AG09309 (cell line): ENCODE measurements around the gene MYBBP1A.

Source experiments
- DNase-seq: peaks from one replicate; pipeline ENCODE4 v3.0.0-alpha.2; 2010; ENCODE audit warnings: low read depth
- H3K4me3 ChIP-seq: 2 replicates; pipeline ENCODE4 v1.5.1; 2011; ENCODE audit warnings: mild to moderate bottlenecking, low read depth, low read length, moderate library complexity; ENCODE audit not compliant: control insufficient read depth
- CTCF ChIP-seq: IDR thresholded peaks from 2 replicates; pipeline ENCODE4 v1.5.1; 2011; ENCODE audit warnings: mild to moderate bottlenecking, low read depth, low read length, inconsistent platforms; ENCODE audit not compliant: insufficient read depth, control insufficient read depth; ENCODE audit errors: missing control alignments

The MYBBP1A gene

DNA sequence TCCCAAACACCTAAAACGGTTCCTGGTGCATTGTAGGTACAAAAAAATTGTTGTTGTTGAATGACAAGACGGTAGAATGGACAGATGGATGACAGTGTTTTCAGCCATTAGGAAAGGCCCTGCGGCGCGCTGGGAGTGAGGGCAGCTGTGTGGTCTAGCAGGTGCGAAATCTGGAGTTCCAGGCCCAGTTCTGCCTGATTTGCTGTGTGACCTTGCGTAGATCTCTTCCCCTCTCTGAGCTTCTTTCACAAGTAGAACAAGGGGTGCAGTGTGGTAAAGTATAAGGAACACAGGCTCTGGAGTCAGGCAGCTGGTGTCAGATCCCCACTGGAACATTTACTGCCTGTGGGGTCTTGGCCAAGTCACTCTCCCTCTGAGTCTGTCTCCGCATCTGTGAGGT lies 31.2 kb downstream of the MYBBP1A start:
- no peak overlapping the region for H3K4me3 ChIP-seq
- TF ChIP-seq CTCF, result no peak
- no peak for DNase-seq

GRCh38 chr17:4522661-4523060 lies 32.5 kb downstream of the MYBBP1A start:
- no peak overlapping the region for H3K4me3 ChIP-seq
- DNase-seq, result no peak
- no peak for TF ChIP-seq CTCF

- no peak overlapping the region for H3K4me3 ChIP-seq
- DNase-seq, result peak; percentile 11
- no peak for TF ChIP-seq CTCF
These were observed 34.1 kb downstream of the MYBBP1A start for GRCh38 chr17:4520894-4521600.

GRCh38 chr17:4520060-4520893 lies 34.9 kb downstream of the MYBBP1A start:
- no peak for TF ChIP-seq CTCF
- DNase-seq, result no peak

DNA sequence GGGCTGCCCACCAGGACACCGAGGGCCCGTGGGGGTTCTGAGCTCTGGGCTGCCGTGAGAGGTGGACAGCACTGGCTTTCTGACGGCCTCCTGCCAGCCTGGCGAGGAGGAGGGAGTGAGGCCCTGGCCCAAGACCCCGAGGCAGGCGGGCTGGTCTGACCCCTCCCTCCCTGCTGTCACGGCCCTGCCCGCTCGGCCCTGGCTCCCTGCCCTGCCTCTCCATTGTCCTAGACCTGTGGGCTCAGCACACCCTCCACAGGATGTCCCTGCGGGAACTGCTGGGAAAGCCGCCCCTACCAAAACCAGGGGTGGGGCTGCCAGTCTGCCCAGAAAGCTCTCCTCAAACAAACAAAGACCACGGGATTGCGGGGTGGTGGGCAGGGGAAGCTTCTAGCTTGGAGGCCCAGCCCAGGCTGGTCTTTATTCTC lies 35.8 kb downstream of the MYBBP1A start:
- no peak overlapping the region for H3K4me3 ChIP-seq
- no peak for DNase-seq
- no peak for TF ChIP-seq CTCF

More at GRCh38 chr17:4520060-4520893, 34.9 kb downstream of the MYBBP1A start:
- no peak overlapping the region for H3K4me3 ChIP-seq

DNA sequence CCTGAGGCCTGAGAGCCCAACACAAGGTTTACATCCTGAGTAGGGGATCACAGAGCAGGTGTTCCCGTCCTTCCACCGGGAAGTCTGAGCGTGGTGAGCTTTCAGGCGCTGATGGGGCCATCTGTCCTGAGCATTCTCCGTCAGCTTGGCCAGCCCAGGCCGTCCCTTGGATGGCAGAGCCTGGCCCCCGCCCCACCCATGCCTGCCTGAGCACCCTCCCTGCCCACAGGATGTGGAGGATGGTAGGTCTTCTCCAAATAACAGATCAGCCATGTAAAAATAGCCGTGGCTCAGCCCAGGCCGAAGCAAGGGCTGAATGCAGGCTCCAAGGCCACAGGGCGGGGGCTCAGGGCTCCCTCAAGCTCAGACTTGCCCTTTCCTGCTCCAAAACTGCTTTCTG lies 36.3 kb downstream of the MYBBP1A start:
- no peak overlapping the region for H3K4me3 ChIP-seq
- TF ChIP-seq CTCF, result no peak
- DNase-seq, result no peak
